Epithelial cell of esophagus (primary cell): ENCODE measurements around the gene CASKIN2.

Source experiments
- DNase-seq: peaks from one replicate; pipeline ENCODE4 v3.0.0; 2010; ENCODE audit warnings: low read depth
- H3K4me3 ChIP-seq: 2 replicates; pipeline ENCODE4 v1.5.1; 2011; ENCODE audit warnings: mild to moderate bottlenecking, low read length, control low read depth
- CTCF ChIP-seq: IDR thresholded peaks from 2 replicates; pipeline ENCODE4 v1.5.1; 2011; ENCODE audit warnings: low read depth, mild to moderate bottlenecking, low read length, control low read depth, inconsistent platforms; ENCODE audit not compliant: insufficient read depth; ENCODE audit errors: missing control alignments

CASKIN2 gene

GRCh38 chr17:75513641-75514000 lies 1.7 kb downstream of the CASKIN2 start:
- no peak overlapping the region for H3K4me3 ChIP-seq
- TF ChIP-seq CTCF: no peak
- no peak for DNase-seq

- no peak overlapping the region for H3K4me3 ChIP-seq
- TF ChIP-seq CTCF: no peak
- peak; percentile 31 for DNase-seq
Observed at GRCh38 chr17:75512926-75513640, 2.3 kb downstream of the CASKIN2 start.

- TF ChIP-seq CTCF: no peak
- no peak overlapping the region for H3K4me3 ChIP-seq
Observed at GRCh38 chr17:75511610-75512575, 3.4 kb downstream of the CASKIN2 start.

GRCh38 chr17:75511270-75511609 lies 4.1 kb downstream of the CASKIN2 start:
- no peak for DNase-seq
- H3K4me3 ChIP-seq: no peak overlapping the region
- no peak for TF ChIP-seq CTCF

More at GRCh38 chr17:75511610-75512575, 3.4 kb downstream of the CASKIN2 start:
- no peak for DNase-seq

GRCh38 chr17:75509528-75510258 lies 5.6 kb downstream of the CASKIN2 start:
- no peak overlapping the region for H3K4me3 ChIP-seq
- DNase-seq: no peak
- TF ChIP-seq CTCF: no peak

GRCh38 chr17:75508931-75509361 lies 6.4 kb downstream of the CASKIN2 start:
- H3K4me3 ChIP-seq: no peak overlapping the region
- TF ChIP-seq CTCF: no peak
- DNase-seq: no peak
